ENCODE results near the gene ADGRB3. TPM values are rescaled to one million over a fixed set of nuclear protein-coding genes. Genes with fewer than 3 reads are reported as not detected.

Gene ADGRB3
- total RNA-seq, 6 donors from 2014 or later = 1.1 to 7.3 (median 3.0) TPM

DNA sequence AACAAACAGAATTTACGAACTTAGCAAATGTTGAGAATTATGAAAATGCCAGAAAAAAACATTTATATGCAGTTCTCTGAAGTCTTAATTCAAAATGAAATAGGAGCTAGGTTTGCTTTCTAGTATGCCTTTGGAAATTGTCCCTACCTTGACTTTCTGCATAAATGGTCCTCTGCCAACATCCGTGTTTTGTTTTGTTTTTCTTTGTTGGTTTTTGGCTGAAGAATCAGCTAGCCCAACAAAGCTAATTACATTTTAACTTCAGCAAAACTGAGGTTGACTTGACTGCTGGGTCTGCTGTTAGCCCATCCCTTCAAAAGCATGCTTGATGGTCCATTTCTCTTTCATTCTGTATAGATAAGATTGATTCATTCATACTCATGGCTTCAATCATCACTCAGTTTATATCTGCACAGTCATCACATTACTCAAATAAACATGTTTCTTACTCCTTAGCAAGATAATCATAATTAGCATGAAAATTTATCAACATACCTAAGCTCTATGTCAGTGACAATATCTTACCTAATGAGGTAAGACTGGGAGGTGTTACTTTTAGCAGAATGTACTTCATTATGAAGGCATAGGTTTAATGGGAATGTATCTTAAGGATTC lies 76.4 kb downstream of the ADGRB3 start:
- H3K27ac ChIP-seq = no peak overlapping the region
- no peaks in the 10 kb centered on the region for H3K9me3 ChIP-seq
- H3K4me1 ChIP-seq = no peaks in the 10 kb centered on the region
- no peak overlapping the region for H3K4me3 ChIP-seq
- TF ChIP-seq, protein P1, sequence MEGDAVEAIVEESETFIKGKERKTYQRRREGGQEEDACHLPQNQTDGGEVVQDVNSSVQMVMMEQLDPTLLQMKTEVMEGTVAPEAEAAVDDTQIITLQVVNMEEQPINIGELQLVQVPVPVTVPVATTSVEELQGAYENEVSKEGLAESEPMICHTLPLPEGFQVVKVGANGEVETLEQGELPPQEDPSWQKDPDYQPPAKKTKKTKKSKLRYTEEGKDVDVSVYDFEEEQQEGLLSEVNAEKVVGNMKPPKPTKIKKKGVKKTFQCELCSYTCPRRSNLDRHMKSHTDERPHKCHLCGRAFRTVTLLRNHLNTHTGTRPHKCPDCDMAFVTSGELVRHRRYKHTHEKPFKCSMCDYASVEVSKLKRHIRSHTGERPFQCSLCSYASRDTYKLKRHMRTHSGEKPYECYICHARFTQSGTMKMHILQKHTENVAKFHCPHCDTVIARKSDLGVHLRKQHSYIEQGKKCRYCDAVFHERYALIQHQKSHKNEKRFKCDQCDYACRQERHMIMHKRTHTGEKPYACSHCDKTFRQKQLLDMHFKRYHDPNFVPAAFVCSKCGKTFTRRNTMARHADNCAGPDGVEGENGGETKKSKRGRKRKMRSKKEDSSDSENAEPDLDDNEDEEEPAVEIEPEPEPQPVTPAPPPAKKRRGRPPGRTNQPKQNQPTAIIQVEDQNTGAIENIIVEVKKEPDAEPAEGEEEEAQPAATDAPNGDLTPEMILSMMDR (IDR thresholded peaks at IDR 0.05) = no peak
- TF ChIP-seq POLR2AphosphoS5 (IDR thresholded peaks at IDR 0.05) = no peak
- no peak for TF ChIP-seq EP300 (IDR thresholded peaks at IDR 0.05)
- TF ChIP-seq POLR2A (IDR thresholded peaks at IDR 0.05) = no peak
- DNase-seq (no peak), ATAC-seq (ENCODE audit: low FRiP score in 2 of 2) (no peak)
- 63 to 73% methylated on average over 2 of the region's 2 CpGs for WGBS, 2 donors
- no peaks in the 10 kb centered on the region for H3K27me3 ChIP-seq
- H3K36me3 ChIP-seq = no peaks in the 10 kb centered on the region

DNA sequence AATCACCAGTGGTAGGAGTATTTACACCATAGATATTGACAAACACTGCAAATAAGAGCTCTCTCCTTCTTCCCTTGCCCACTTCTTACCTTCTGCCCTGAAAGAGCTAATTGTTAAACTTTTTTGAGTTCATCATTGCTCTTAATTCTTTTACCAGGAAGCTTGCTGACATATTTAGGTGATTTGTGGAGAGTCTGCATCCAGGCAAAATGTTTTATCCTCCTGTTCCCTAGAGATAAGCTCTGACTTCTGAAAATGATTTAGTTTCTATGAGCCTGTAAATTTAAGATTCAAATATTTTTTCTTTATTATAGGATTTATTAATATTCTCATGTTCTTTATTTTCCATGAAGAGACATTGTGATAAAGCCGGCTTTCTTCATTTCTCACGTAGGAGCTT lies 81.5 kb downstream of the ADGRB3 start:
- DNase-seq = no peak
- 76 to 84% methylated on average over 2 of the region's 2 CpGs for WGBS, 2 donors
- TF ChIP-seq EP300 (IDR thresholded peaks at IDR 0.05) (no peak), POLR2AphosphoS5 (IDR thresholded peaks at IDR 0.05) (no peak), POLR2A (IDR thresholded peaks at IDR 0.05) (no peak)
- TF ChIP-seq, protein P1 (IDR thresholded peaks at IDR 0.05) = no peak
- no peak overlapping the region for H3K27ac ChIP-seq
- H3K36me3 ChIP-seq = no peaks in the 10 kb centered on the region
- H3K4me3 ChIP-seq = no peak overlapping the region
- ATAC-seq (ENCODE audit: low FRiP score in 2 of 2) = no peak
- H3K4me1 ChIP-seq = no peaks in the 10 kb centered on the region
- H3K9me3 ChIP-seq = no peaks in the 10 kb centered on the region
- no peaks in the 10 kb centered on the region for H3K27me3 ChIP-seq

DNA sequence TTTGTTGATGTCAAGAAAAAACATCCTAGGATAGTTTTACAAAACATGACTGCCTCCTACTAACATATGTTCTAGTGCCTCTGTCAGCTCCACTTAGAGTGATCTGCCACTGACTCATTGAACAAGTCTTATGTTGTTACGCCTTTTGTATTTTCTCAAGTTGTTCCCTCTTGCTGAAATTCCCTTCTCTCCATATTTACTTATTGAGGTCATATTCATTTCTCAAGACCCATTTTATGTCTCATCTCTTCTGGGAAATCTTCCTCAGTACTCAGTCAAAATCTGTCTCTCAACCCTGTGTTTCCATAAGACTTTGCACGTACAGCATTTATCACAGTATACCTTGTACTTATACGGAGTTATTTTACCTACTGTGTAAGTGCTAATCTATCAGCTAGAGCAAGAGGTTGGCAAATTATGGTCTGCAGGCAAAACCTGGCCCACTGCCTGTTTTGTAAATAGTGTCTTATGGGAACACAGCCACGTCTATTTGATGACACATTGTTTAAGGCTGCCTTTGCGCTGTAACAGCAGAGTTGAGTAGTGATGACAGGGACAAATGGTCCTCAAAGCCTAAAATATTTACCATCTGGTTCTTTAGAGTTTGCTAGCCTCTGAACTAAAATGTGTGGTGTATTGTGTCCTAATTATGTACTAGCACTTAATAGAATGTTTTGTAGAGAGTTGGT lies 83.4 kb downstream of the ADGRB3 start:
- H3K27ac ChIP-seq = no peak overlapping the region
- no peaks in the 10 kb centered on the region for H3K9me3 ChIP-seq
- peak in 1 of 2 donors; percentile 28 for ATAC-seq (ENCODE audit: low FRiP score in 2 of 2)
- no peaks in the 10 kb centered on the region for H3K4me1 ChIP-seq
- H3K27me3 ChIP-seq = no peaks in the 10 kb centered on the region
- H3K4me3 ChIP-seq = no peak overlapping the region
- H3K36me3 ChIP-seq = no peaks in the 10 kb centered on the region
- WGBS, 2 donors = 60 to 61% methylated on average over 5 of the region's 5 CpGs
- no peak for DNase-seq
- TF ChIP-seq POLR2AphosphoS5 (IDR thresholded peaks at IDR 0.05) (peak in 1 of 2 donors; percentile 35), EP300 (IDR thresholded peaks at IDR 0.05) (no peak)

DNA sequence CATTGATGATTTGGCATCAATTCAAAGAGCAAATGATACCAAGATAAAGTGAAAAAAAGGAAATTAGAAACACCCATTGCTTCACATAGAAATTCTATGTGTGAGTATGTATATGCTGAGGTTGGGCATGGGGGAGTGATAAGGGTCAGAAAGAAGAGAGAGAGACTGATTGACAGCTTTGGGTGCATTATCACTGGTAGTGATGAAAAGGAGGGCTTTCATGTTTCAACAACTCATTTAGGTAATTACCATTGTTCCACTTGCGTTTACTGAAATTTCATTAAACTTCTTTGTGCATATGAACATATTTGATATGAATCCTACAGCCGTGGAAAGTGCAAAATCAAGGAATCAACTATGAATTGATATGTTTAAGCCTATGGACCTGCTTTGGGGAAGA lies 84.7 kb downstream of the ADGRB3 start:
- H3K4me3 ChIP-seq = no peak overlapping the region
- H3K4me1 ChIP-seq = no peaks in the 10 kb centered on the region
- no peak for TF ChIP-seq POLR2A (IDR thresholded peaks at IDR 0.05)
- TF ChIP-seq, protein P1 (IDR thresholded peaks at IDR 0.05) = no peak
- no peak for TF ChIP-seq EP300 (IDR thresholded peaks at IDR 0.05)
- no peak for TF ChIP-seq POLR2AphosphoS5 (IDR thresholded peaks at IDR 0.05)
- 80 to 92% methylated on average over 2 of the region's 2 CpGs for WGBS, 2 donors
- DNase-seq = no peak
- no peak overlapping the region for H3K27ac ChIP-seq
- H3K9me3 ChIP-seq = no peaks in the 10 kb centered on the region
- H3K27me3 ChIP-seq = no peaks in the 10 kb centered on the region
- no peak for ATAC-seq (ENCODE audit: low FRiP score in 2 of 2)
- no peaks in the 10 kb centered on the region for H3K36me3 ChIP-seq

DNA sequence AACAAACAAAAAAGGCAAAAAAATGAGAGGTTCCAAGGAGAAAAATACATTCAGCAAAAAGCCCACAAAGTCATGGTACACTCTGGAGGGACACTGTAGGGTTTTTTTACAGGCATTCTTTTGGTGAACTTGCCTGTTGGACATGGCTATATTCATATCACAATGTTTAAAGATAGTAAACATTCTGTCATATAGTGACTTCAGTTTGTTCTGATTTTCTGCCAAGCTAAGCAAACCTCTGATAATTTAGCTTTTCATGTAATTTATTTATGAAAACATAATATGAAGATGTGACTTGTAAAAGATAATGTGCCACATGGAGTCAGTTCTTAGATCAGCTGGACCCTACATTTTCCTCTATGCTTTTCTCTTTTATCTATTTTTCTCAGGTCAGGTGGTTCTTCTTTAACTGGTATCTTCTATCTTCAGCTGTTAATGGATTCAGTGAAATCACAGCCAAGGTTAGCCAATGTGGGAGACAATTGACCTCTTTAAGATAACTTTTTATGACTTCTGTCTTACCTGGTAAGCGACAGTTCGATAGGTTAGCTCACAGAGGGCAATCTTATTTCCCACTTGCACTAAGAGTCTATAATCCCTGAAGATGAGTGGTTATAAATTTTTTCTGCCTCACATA lies 87.9 kb downstream of the ADGRB3 start:
- TF ChIP-seq, protein P1 (IDR thresholded peaks at IDR 0.05) = no peak
- ATAC-seq (ENCODE audit: low FRiP score in 2 of 2) (no peak), DNase-seq (no peak)
- no peak overlapping the region for H3K4me3 ChIP-seq
- no peaks in the 10 kb centered on the region for H3K27me3 ChIP-seq
- no peaks in the 10 kb centered on the region for H3K36me3 ChIP-seq
- H3K9me3 ChIP-seq = no peaks in the 10 kb centered on the region
- 83 to 90% methylated on average over 2 of the region's 2 CpGs for WGBS, 2 donors
- H3K27ac ChIP-seq = no peak overlapping the region
- no peaks in the 10 kb centered on the region for H3K4me1 ChIP-seq

Measured in upper lobe of left lung (tissue), 6 donors.